CD4-positive, alpha-beta T cell (primary cell): ENCODE results near the gene YWHAG. TPM values are rescaled to one million over a fixed set of nuclear protein-coding genes. Genes with fewer than 3 reads are reported as not detected.
"Not testable (repeated sequence)": the region's sequence is repeated elsewhere in the genome, so short reads cannot be mapped to it uniquely, and the experiment has no call there.

Experiments
- ATAC-seq: fragments of 200-7000 bp; cut with Tn5 transposase; one replicate; pipeline ENCODE4 v1.10.0; 2022; ENCODE audit warnings: mild to moderate bottlenecking; ENCODE audit not compliant: poor library complexity
- CTCF ChIA-PET: fragments of 350-600 bp; sonication (Branson Sonifier 250); formaldehyde crosslinking; loops from one replicate; lab custom pipeline; 2021; ENCODE audit warnings: antibody characterized with exemption, inconsistent platforms; lab: Charles Lee
- POLR2A ChIA-PET: fragments of 350-600 bp; sonication (Branson Sonifier 250); formaldehyde crosslinking; loops from one replicate; lab custom pipeline; 2021; ENCODE audit warnings: antibody characterized with exemption, inconsistent platforms; lab: Charles Lee
- DNase-seq, 14 experiments: peaks; one replicate each; pipeline ENCODE4 v3.0.0-alpha.2; 2013 to 2020; ENCODE audit warnings: mixed read lengths in 2 of 14
- H3K27ac ChIP-seq, 2 donors: one replicate each; pipeline versions ENCODE4 v1.5.1 to v1.7.0; 2013; ENCODE audit warnings: low read length in 2 of 2, low read depth in 1 of 2, mild to moderate bottlenecking in 1 of 2
- H3K27me3 ChIP-seq, 2 experiments: 1 replicate in 1 of 2; 2 replicates in 1 of 2; pipeline versions ENCODE4 v1.6.1 to v1.7.0; 2013; ENCODE audit warnings: low read length in 2 of 2, control low read depth in 1 of 2, mild to moderate bottlenecking in 1 of 2, moderate library complexity in 1 of 2; ENCODE audit not compliant: insufficient read depth in 2 of 2, control insufficient read depth in 1 of 2
- H3K36me3 ChIP-seq: one replicate; pipeline ENCODE4 v1.6.1; 2013; ENCODE audit warnings: low read length, control low read depth; ENCODE audit not compliant: insufficient read depth
- H3K4me1 ChIP-seq: one replicate; pipeline ENCODE4 v1.6.1; 2013; ENCODE audit warnings: low read length, control low read depth; ENCODE audit not compliant: insufficient read depth
- H3K4me3 ChIP-seq: one replicate; pipeline ENCODE4 v1.5.1; 2013; ENCODE audit warnings: mild to moderate bottlenecking, low read length, moderate library complexity
- H3K9me3 ChIP-seq, 2 experiments: 1 replicate in 1 of 2; 2 replicates in 1 of 2; pipeline versions ENCODE4 v1.6.1 to v1.7.0; 2013; ENCODE audit warnings: low read length in 2 of 2, mild to moderate bottlenecking in 2 of 2, control low read depth in 1 of 2, moderate library complexity in 1 of 2; ENCODE audit not compliant: control insufficient read depth in 1 of 2, insufficient read depth in 1 of 2
- H3K27ac Mint-ChIP-seq: one replicate; pipeline ENCODE4 v1.8.0; 2020; ENCODE audit warnings: mixed read lengths
- H3K27me3 Mint-ChIP-seq: one replicate; pipeline ENCODE4 v1.8.0; 2021; ENCODE audit warnings: mixed read lengths
- H3K36me3 Mint-ChIP-seq: one replicate; pipeline ENCODE4 v1.8.0; 2021; ENCODE audit warnings: low read depth, mixed read lengths
- H3K4me1 Mint-ChIP-seq: one replicate; pipeline ENCODE4 v1.8.0; 2021; ENCODE audit warnings: low read depth, mixed read lengths
- H3K4me3 Mint-ChIP-seq: one replicate; pipeline ENCODE4 v1.8.0; 2020; ENCODE audit warnings: mild to moderate bottlenecking, mixed read lengths
- H3K9me3 Mint-ChIP-seq: one replicate; pipeline ENCODE4 v1.8.0; 2020; ENCODE audit warnings: mixed read lengths
- intact Hi-C, 2 experiments: fragments of 100-400 bp; cut with DNase I in 1 of 2; cut with micrococcal nuclease in 1 of 2; formaldehyde crosslinking; loops; one replicate each; pipeline versions ENCODE4 v1.15.1 to v1.9.0; 2023 to 2025; cut with DNase I, micrococcal nuclease
- total RNA-seq, 174 experiments: library from RNA in 2 of 174; stranded (reverse) in 2 of 174; gene quantifications; one replicate each; pipeline ENCODE4 v1.2.3 and lab custom pipeline; 2021 to 2026
- TF ChIP-seq, protein P1 (sequence below): fragments of 200-600 bp; IDR thresholded peaks from one replicate; pipeline ENCODE4 v1.8.0; 2022; ENCODE audit warnings: antibody characterized with exemption, mild to moderate bottlenecking

Gene YWHAG
- total RNA-seq, 2 experiments from 2014 or later: 23.4 to 24.3 TPM

DNA sequence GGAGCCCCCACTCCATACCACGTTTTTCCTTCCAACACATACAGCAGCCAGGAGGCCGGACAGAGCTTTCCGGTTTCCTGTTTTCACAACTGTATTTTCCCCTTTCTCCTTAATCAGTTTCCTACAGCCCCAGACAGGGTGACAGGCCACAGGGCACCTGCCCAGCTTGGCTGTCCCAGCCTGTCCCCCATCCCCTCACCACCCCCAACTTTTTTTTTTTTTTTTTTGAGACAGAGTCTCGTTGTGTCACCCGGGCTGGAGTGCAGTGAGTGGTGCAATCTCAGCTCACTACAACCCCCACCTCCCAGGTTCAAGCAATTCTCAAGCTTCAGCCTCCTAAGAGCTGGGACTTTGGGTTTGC is 66.6 kb downstream of the YWHAG start:
- Mint-ChIP-seq H3K9me3 (no peaks in the 10 kb centered on the region), H3K4me1 (peaks cover 4% of the 10 kb centered on the region), H3K36me3 (no peaks in the 10 kb centered on the region), H3K27me3 (no peaks in the 10 kb centered on the region), H3K27ac (no peak overlapping the region), H3K4me3 (no peak overlapping the region)
- Histone ChIP-seq H3K36me3 (no peaks in the 10 kb centered on the region), H3K27ac (no peak overlapping the region), H3K9me3 (no peaks in the 10 kb centered on the region), H3K4me3 (no peak overlapping the region), H3K4me1 (peaks cover 12% of the 10 kb centered on the region), H3K27me3 (no peaks in the 10 kb centered on the region)
- TF ChIP-seq, protein P1, sequence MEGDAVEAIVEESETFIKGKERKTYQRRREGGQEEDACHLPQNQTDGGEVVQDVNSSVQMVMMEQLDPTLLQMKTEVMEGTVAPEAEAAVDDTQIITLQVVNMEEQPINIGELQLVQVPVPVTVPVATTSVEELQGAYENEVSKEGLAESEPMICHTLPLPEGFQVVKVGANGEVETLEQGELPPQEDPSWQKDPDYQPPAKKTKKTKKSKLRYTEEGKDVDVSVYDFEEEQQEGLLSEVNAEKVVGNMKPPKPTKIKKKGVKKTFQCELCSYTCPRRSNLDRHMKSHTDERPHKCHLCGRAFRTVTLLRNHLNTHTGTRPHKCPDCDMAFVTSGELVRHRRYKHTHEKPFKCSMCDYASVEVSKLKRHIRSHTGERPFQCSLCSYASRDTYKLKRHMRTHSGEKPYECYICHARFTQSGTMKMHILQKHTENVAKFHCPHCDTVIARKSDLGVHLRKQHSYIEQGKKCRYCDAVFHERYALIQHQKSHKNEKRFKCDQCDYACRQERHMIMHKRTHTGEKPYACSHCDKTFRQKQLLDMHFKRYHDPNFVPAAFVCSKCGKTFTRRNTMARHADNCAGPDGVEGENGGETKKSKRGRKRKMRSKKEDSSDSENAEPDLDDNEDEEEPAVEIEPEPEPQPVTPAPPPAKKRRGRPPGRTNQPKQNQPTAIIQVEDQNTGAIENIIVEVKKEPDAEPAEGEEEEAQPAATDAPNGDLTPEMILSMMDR: no peak
- intact Hi-C loops: no loop called here
- CTCF ChIA-PET: interaction anchor here (0.9 to 2.9 kb wide), 5 partner anchors 10 to 114 kb away, joined by 3 to 44 read pairs (median 7); partner anchors contain the start of gene HSPB1
- no peak for DNase-seq
- POLR2A ChIA-PET: interaction anchor here (1.2 to 1.7 kb wide), 2 partner anchors 11 to 22 kb away, joined by 3 to 6 read pairs; no protein-coding TSS in a partner anchor
- no peak for ATAC-seq

GRCh38 chr7:76291351-76292212 is 67.2 kb downstream of the YWHAG start:
- Histone ChIP-seq H3K27ac (no peak overlapping the region), H3K27me3 (no peaks in the 10 kb centered on the region), H3K36me3 (no peaks in the 10 kb centered on the region), H3K4me1 (peaks cover 12% of the 10 kb centered on the region), H3K9me3 (no peaks in the 10 kb centered on the region), H3K4me3 (no peak overlapping the region)
- POLR2A ChIA-PET: interaction anchor here (0.8 to 1.7 kb wide), 3 partner anchors 12 to 25 kb away, joined by 3 to 6 read pairs (median 3); no protein-coding TSS in a partner anchor
- Mint-ChIP-seq H3K27ac (no peak overlapping the region), H3K4me1 (peaks cover 4% of the 10 kb centered on the region), H3K36me3 (no peaks in the 10 kb centered on the region), H3K27me3 (no peaks in the 10 kb centered on the region), H3K9me3 (no peaks in the 10 kb centered on the region), H3K4me3 (no peak overlapping the region)
- CTCF ChIA-PET: interaction anchor here (0.5 to 2.9 kb wide), 14 partner anchors 10 to 113 kb away, joined by 3 to 44 read pairs (median 4); partner anchors contain the start of gene HSPB1
- peak; percentile 65 to 92 (median 82) for DNase-seq
- TF ChIP-seq, protein P1: peak; percentile 92
- intact Hi-C loops: loop anchor here (1.0 to 2.0 kb wide), 4 partner anchors 23 to 112 kb away; no protein-coding TSS in a partner anchor
- ATAC-seq: peak; percentile 92

GRCh38 chr7:76290847-76291350 is 67.9 kb downstream of the YWHAG start:
- intact Hi-C loops: loop anchor here (1.0 to 2.0 kb wide), 4 partner anchors 23 to 112 kb away; no protein-coding TSS in a partner anchor
- DNase-seq, H3K36me3 Mint-ChIP-seq, H3K9me3 Mint-ChIP-seq, H3K27ac Mint-ChIP-seq, H3K4me3 ChIP-seq, H3K4me1 Mint-ChIP-seq, H3K27ac ChIP-seq, H3K36me3 ChIP-seq, H3K9me3 ChIP-seq, H3K27me3 ChIP-seq, H3K4me3 Mint-ChIP-seq, ATAC-seq, H3K27me3 Mint-ChIP-seq: not testable (repeated sequence)
- H3K4me1 ChIP-seq: peaks cover 12% of the 10 kb centered on the region
- POLR2A ChIA-PET: interaction anchor here (0.8 kb wide), 1 partner anchor 26 kb away, joined by 3 read pairs; no protein-coding TSS in a partner anchor
- CTCF ChIA-PET: interaction anchor here (0.6 to 2.9 kb wide), 12 partner anchors 11 to 112 kb away, joined by 3 to 44 read pairs (median 3); partner anchors contain the start of gene HSPB1
